ENCODE measurements around the gene KCTD2. TPM values are rescaled to one million over a fixed set of nuclear protein-coding genes. Genes with fewer than 3 reads are reported as not detected.

Gene KCTD2
- total and polyA plus RNA-seq, 9 of the 15 experiments (the other 6 are each of a cell fraction or from before 2014, with no cell fraction given): 1.7 to 32.9 (median 15.8) TPM

DNA sequence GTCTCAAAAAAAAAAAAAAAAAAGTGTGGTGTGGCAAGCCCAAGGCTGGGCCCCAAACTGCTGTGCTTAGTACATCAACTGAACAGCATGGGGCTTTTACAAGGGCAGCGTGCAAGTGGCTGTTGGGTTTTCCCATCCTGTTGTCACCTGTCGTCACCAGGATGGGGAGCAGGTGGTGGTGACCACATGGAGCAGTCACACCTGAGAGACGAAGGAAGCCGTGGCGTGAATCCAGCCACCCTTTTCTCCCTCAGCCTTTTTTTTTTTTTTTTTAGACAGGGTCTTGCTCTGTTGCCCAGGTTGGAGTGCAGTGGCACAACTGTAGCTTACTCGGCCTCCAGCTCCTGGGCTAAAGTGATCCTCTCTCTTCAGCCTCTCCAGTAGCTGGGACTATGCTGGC lies 38.7 kb upstream of the KCTD2 start:
- no peak for DNase-seq (ENCODE audit: extremely low read depth in 1 of 4, low spot score in 3 of 4)
- H3K4me3 ChIP-seq: no peak overlapping the region
- TF ChIP-seq ZFP30 (CRISPR knock-in tag; IDR thresholded peaks at IDR 0.05; ENCODE audit: borderline replicate concordance): no peak
- TF ChIP-seq, protein P1, sequence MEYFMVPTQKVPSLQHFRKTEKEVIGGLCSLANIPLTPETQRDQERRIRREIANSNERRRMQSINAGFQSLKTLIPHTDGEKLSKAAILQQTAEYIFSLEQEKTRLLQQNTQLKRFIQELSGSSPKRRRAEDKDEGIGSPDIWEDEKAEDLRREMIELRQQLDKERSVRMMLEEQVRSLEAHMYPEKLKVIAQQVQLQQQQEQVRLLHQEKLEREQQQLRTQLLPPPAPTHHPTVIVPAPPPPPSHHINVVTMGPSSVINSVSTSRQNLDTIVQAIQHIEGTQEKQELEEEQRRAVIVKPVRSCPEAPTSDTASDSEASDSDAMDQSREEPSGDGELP (CRISPR knock-in tag; IDR thresholded peaks at IDR 0.05; ENCODE audit: borderline replicate concordance): no peak
- TF ChIP-seq, protein P2, sequence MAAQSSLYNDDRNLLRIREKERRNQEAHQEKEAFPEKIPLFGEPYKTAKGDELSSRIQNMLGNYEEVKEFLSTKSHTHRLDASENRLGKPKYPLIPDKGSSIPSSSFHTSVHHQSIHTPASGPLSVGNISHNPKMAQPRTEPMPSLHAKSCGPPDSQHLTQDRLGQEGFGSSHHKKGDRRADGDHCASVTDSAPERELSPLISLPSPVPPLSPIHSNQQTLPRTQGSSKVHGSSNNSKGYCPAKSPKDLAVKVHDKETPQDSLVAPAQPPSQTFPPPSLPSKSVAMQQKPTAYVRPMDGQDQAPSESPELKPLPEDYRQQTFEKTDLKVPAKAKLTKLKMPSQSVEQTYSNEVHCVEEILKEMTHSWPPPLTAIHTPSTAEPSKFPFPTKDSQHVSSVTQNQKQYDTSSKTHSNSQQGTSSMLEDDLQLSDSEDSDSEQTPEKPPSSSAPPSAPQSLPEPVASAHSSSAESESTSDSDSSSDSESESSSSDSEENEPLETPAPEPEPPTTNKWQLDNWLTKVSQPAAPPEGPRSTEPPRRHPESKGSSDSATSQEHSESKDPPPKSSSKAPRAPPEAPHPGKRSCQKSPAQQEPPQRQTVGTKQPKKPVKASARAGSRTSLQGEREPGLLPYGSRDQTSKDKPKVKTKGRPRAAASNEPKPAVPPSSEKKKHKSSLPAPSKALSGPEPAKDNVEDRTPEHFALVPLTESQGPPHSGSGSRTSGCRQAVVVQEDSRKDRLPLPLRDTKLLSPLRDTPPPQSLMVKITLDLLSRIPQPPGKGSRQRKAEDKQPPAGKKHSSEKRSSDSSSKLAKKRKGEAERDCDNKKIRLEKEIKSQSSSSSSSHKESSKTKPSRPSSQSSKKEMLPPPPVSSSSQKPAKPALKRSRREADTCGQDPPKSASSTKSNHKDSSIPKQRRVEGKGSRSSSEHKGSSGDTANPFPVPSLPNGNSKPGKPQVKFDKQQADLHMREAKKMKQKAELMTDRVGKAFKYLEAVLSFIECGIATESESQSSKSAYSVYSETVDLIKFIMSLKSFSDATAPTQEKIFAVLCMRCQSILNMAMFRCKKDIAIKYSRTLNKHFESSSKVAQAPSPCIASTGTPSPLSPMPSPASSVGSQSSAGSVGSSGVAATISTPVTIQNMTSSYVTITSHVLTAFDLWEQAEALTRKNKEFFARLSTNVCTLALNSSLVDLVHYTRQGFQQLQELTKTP (IDR thresholded peaks at IDR 0.05; ENCODE audit: low read depth in 1 of 2, partially characterized antibody in 2 of 2): no peak
- TF ChIP-seq FOXJ2 (tag; IDR thresholded peaks at IDR 0.05): no peak
- no peak for TF ChIP-seq EHMT2 (IDR thresholded peaks at IDR 0.05)
- TF ChIP-seq ZNF764 (CRISPR knock-in tag; IDR thresholded peaks at IDR 0.05; ENCODE audit: low read depth): no peak
- TF ChIP-seq ETS2 (tag; IDR thresholded peaks at IDR 0.05; ENCODE audit: borderline replicate concordance, poor library complexity, severe bottlenecking): no peak
- no peak for FAIRE-seq
- WGBS (ENCODE audit: insufficient coverage, low coverage, missing lambda C conversion rate): 43% methylated on average over 5 of the region's 6 CpGs
- H2AFZ ChIP-seq (ENCODE audit: low read depth, low read length): no peak overlapping the region
- H3K9ac ChIP-seq (ENCODE audit: insufficient read depth in 1 of 2, low read depth in 2 of 2, low read length in 2 of 2): no peak overlapping the region
- no peak overlapping the region for H3K27ac ChIP-seq (ENCODE audit: extremely low read depth, low read depth, low read length)
- H3K4me1 ChIP-seq (replicated peaks in 1 of 2; ENCODE audit: control insufficient read depth in 2 of 2, insufficient read depth in 2 of 2, low read length in 2 of 2): peaks cover 14 to 28% of the 10 kb centered on the region in 2 experiments; a peak in 4 of 5 replicates
- H3K27me3 ChIP-seq (ENCODE audit: control insufficient read depth in 2 of 2, insufficient read depth in 2 of 2, low read length in 2 of 2): no peaks in the 10 kb centered on the region
- BruUV-seq (replicated peaks): no TSS peak
- peaks cover 3% of the 10 kb centered on the region for H3K9me1 ChIP-seq (ENCODE audit: control insufficient read depth, insufficient read depth, low read length)
- no peaks in the 10 kb centered on the region for H3K9me3 ChIP-seq (replicated peaks; ENCODE audit: control insufficient read depth, insufficient read depth, low read depth, low read length)
- in situ Hi-C loops (cut with MboI) (no loop called here), intact Hi-C loops (cut with micrococcal nuclease) (loop anchor here (10.0 kb wide), 1 partner anchor 84 kb away; the partner anchor contains the start of genes OTOP2 and USH1G)
- no peaks in the 10 kb centered on the region for H4K20me1 ChIP-seq (replicated peaks; ENCODE audit: control insufficient read depth, insufficient read depth, low read length)
- no peak overlapping the region for H3K4me2 ChIP-seq (ENCODE audit: insufficient read depth, low read length)
- POLR2A ChIA-PET: interaction anchor here (0.6 to 2.0 kb wide), 4 partner anchors 16 to 240 kb away, joined by 3 to 6 read pairs (median 4); no protein-coding TSS in a partner anchor
- no peak for ATAC-seq
- peaks cover 3% of the 10 kb centered on the region; the same call in 1 of the 3 replicates for H3K36me3 ChIP-seq (ENCODE audit: control insufficient read depth, insufficient read depth, low read length)
- H3K79me2 ChIP-seq (ENCODE audit: control insufficient read depth, insufficient read depth, low read length): peaks cover 9% of the 10 kb centered on the region
- CTCF ChIA-PET (ENCODE audit: low intra/inter-chr PET ratio): interaction anchor here (0.6 kb wide), 1 partner anchor 473 kb away, joined by 3 read pairs; no protein-coding TSS in a partner anchor
